ENCODE data around the gene ESR2. TPM values are rescaled to one million over a fixed set of nuclear protein-coding genes. Genes with fewer than 3 reads are reported as not detected.
A peak's percentile ranks its signal among the peaks of the same experiment; 100 is the strongest.

ESR2 gene
- total and polyA plus RNA-seq, 2 of the 8 experiments (the other 6 are each of a cell fraction or from before 2014, with no cell fraction given): 0.19 to 0.23 TPM

DNA sequence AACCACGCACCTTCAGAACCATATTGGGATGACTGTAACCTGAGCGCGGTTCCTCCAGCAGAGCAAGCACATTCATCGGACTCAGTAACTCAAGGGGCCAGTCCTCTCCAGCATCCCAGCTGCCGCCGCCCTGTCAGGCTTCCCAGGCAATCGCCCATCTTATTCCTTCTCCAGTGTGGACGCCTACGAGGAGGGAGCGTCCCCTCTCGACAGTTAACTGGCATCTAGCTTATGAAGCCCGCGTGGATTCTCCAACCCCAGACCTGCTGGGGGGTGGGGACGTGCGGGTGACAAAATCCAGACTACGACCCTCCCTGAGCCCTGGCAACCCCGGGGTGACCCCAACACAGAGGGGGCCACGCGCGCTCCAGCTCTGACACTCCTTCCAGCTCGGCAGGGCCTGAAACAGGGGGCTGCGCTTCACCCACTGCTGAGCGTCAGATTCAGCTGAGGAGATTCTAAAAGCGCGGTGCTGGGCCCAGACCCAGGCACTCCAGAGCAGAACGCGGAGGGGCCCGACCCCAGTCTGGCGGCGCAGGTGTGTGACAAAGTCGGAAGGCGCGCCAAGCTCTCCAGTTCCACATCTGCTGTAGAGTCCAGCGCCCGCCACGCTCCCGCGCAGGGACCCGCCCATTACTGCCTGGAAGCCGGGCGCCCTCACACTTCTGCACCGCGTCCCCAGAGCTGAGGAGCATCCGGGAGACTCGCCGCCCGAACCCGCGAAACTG is 43.9 kb upstream of the ESR2 start:
- Histone ChIP-seq H3K79me2 (ENCODE audit: control insufficient read depth in 1 of 2, insufficient read depth in 2 of 2, low read length in 2 of 2) (peaks cover 0 to 8% of the 10 kb centered on the region in 2 experiments; a peak in 2 of 4 replicates), H2AFZ (ENCODE audit: low read length) (no peak overlapping the region), H4K8ac (ENCODE audit: extremely low read depth, insufficient read depth, low read length) (peak overlapping the region; percentile 30), H3K9ac (replicated peaks in 1 of 4; ENCODE audit: extremely low read depth in 1 of 4, low read depth in 3 of 4, low read length in 3 of 4) (peak overlapping the region; percentile 70 to 88 (median 80)), H3K27ac (ENCODE audit: low read depth, low read length) (peak overlapping the region; percentile 79), H3K4me3 (ENCODE audit: extremely low read depth in 1 of 4, insufficient read depth in 2 of 4, low read depth in 3 of 4, low read length in 4 of 4) (peak overlapping the region; percentile 69 to 93 (median 81)), H3K79me1 (ENCODE audit: low read depth, low read length) (no peaks in the 10 kb centered on the region), H2BK5ac (ENCODE audit: low read depth, low read length) (peak overlapping the region; percentile 50; the same call in 1 of the 2 replicates), H2BK12ac (ENCODE audit: low read depth, low read length) (no peak overlapping the region), H3K4me2 (ENCODE audit: insufficient read depth in 1 of 2, low read depth in 2 of 2, low read length in 2 of 2) (peak overlapping the region; percentile 75 to 93), H2BK15ac (ENCODE audit: low read length) (peak overlapping the region; percentile 36; the same call in 1 of the 2 replicates), H2AK5ac (ENCODE audit: low read depth, low read length) (0 out of 2 replicates have a peak overlapping the region, but pooled peaks have one; percentile 42), H3K56ac (replicated peaks; ENCODE audit: insufficient read length, low read depth, low read length) (peak overlapping the region; percentile 43), H4K91ac (replicated peaks; ENCODE audit: insufficient read length, low read length) (no peak overlapping the region), H3K9me3 (ENCODE audit: insufficient read depth in 2 of 2, low read depth in 1 of 2, low read length in 1 of 2) (no peaks in the 10 kb centered on the region), H3K18ac (ENCODE audit: extremely low read depth, low read length) (peak overlapping the region; percentile 84), H4K5ac (ENCODE audit: insufficient read length, low read depth, low read length) (peak overlapping the region; percentile 75), H2BK120ac (replicated peaks; ENCODE audit: low read depth, low read length) (no peak overlapping the region), H3K14ac (ENCODE audit: insufficient read length) (no peak overlapping the region), H3K23me2 (ENCODE audit: low read depth, low read length) (peaks cover 14% of the 10 kb centered on the region), H4K20me1 (replicated peaks in 1 of 2; ENCODE audit: control insufficient read depth in 1 of 2, insufficient read depth in 2 of 2, low read length in 2 of 2) (no peaks in the 10 kb centered on the region), H3K27me3 (replicated peaks in 1 of 4; ENCODE audit: control insufficient read depth in 3 of 4, extremely low read depth in 1 of 4, insufficient read depth in 3 of 4, low read length in 3 of 4) (no peaks in the 10 kb centered on the region), H2BK20ac (ENCODE audit: low read length) (no peak overlapping the region), H3K4ac (replicated peaks; ENCODE audit: insufficient read length, low read depth, low read length) (no peak overlapping the region), H3K23ac (ENCODE audit: insufficient read length) (no peak overlapping the region), H3K4me1 (replicated peaks in 1 of 4; ENCODE audit: control insufficient read depth in 3 of 4, insufficient read depth in 4 of 4, low read length in 3 of 4) (peaks cover 6 to 14% (median 9%) of the 10 kb centered on the region in 4 experiments; a peak in 6 of 7 replicates), H3K36me3 (ENCODE audit: control insufficient read depth in 2 of 4, insufficient read depth in 4 of 4, low read length in 3 of 4) (no peaks in the 10 kb centered on the region)
- ChIA-PET POLR2A (ENCODE audit: partially characterized antibody) (interaction anchor here (0.8 to 5.7 kb wide), 13 partner anchors 9 to 366 kb away, joined by 3 to 30 read pairs (median 6); partner anchors contain the start of genes AKAP5, MTHFD1, PLEKHG3 and ZBTB1), CTCF (ENCODE audit: partially characterized antibody) (interaction anchor here (0.6 to 9.4 kb wide), 8 partner anchors 33 to 356 kb away, joined by 3 to 56 read pairs (median 3); no protein-coding TSS in a partner anchor)
- DNase-seq (ENCODE audit: low read depth in 1 of 2, low spot score in 2 of 2) (peak; percentile 19 to 88), FAIRE-seq (no peak)
- WGBS, 2 experiments (ENCODE audit: extremely low coverage in 1 of 2, insufficient coverage in 1 of 2, insufficient read length in 1 of 2, insufficient replicate concordance in 2 of 2, low coverage in 1 of 2, low lambda C conversion rate in 2 of 2, missing lambda C conversion rate in 1 of 2): 1% methylated on average over 37 of the region's 49 CpGs; no CpG with 5 or more reads in 1 of the 2 experiments
- TF ChIP-seq POLR2A (IDR thresholded peaks at IDR 0.05; ENCODE audit: control extremely low read depth in 1 of 2, low read depth in 2 of 2, low read length in 2 of 2): peak in 1 of 2 experiments; percentile 6; a peak in 1 of 3 replicates
- TF ChIP-seq ASH2L (IDR thresholded peaks at IDR 0.05; ENCODE audit: low read length): peak; percentile 52
- no peak for TF ChIP-seq SIX5 (IDR thresholded peaks at IDR 0.05; ENCODE audit: low read depth, low read length)
- peak; percentile 67 for TF ChIP-seq PHF8 (conservative IDR thresholded peaks at IDR 0.05; ENCODE audit: low read depth, low read length)
- TF ChIP-seq CTBP2 (IDR thresholded peaks at IDR 0.05; ENCODE audit: borderline replicate concordance, insufficient read depth, insufficient read length, low read length): no peak
- TF ChIP-seq SP1 (IDR thresholded peaks at IDR 0.05; ENCODE audit: low read depth, low read length): no peak
- TF ChIP-seq, protein P1, sequence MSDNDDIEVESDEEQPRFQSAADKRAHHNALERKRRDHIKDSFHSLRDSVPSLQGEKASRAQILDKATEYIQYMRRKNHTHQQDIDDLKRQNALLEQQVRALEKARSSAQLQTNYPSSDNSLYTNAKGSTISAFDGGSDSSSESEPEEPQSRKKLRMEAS (IDR thresholded peaks at IDR 0.05): no peak
- TF ChIP-seq, protein P2, sequence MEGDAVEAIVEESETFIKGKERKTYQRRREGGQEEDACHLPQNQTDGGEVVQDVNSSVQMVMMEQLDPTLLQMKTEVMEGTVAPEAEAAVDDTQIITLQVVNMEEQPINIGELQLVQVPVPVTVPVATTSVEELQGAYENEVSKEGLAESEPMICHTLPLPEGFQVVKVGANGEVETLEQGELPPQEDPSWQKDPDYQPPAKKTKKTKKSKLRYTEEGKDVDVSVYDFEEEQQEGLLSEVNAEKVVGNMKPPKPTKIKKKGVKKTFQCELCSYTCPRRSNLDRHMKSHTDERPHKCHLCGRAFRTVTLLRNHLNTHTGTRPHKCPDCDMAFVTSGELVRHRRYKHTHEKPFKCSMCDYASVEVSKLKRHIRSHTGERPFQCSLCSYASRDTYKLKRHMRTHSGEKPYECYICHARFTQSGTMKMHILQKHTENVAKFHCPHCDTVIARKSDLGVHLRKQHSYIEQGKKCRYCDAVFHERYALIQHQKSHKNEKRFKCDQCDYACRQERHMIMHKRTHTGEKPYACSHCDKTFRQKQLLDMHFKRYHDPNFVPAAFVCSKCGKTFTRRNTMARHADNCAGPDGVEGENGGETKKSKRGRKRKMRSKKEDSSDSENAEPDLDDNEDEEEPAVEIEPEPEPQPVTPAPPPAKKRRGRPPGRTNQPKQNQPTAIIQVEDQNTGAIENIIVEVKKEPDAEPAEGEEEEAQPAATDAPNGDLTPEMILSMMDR (IDR thresholded peaks at IDR 0.05; ENCODE audit: control extremely low read depth in 1 of 3, insufficient read depth in 1 of 3, low read depth in 1 of 3, low read length in 3 of 3): no peak
- no peak for TF ChIP-seq CBX8 (IDR thresholded peaks at IDR 0.05; ENCODE audit: borderline replicate concordance, low read depth, low read length)
